Activated effector memory CD4-positive, alpha-beta T cell treated with anti-CD3 and anti-CD28 coated beads, Interleukin-2, amount 50 U/mL, for 16 hours (primary cell): Measurements from ENCODE around the gene FBN3.
"Not testable (repeated sequence)": the region's sequence is repeated elsewhere in the genome, so short reads cannot be mapped to it uniquely, and the experiment has no call there.

ENCODE experiments used
- DNase-seq: peaks from one replicate; pipeline ENCODE4 v3.0.0-alpha.2; 2020

The FBN3 gene

GRCh38 chr19:8046569-8047165, 102.7 kb downstream of the FBN3 start:
- DNase-seq, result no peak

GRCh38 chr19:8045872-8046568, 103.4 kb downstream of the FBN3 start:
- no peak for DNase-seq

GRCh38 chr19:8044018-8044417, 105.4 kb downstream of the FBN3 start:
- no peak for DNase-seq

GRCh38 chr19:8042900-8043299, 106.5 kb downstream of the FBN3 start:
- no peak for DNase-seq

- DNase-seq, result no peak
These were observed 107.9 kb downstream of the FBN3 start for GRCh38 chr19:8041531-8041931.

GRCh38 chr19:8039231-8039630, 110.2 kb downstream of the FBN3 start:
- no peak for DNase-seq

- no peak for DNase-seq
These were observed 110.6 kb downstream of the FBN3 start for GRCh38 chr19:8038815-8039214.

- DNase-seq, result no peak
These were observed 112.8 kb downstream of the FBN3 start for GRCh38 chr19:8036434-8037099.

GRCh38 chr19:8034178-8034525, 115.2 kb downstream of the FBN3 start:
- DNase-seq, result no peak

- DNase-seq, result not testable (repeated sequence)
These were observed 115.9 kb downstream of the FBN3 start for GRCh38 chr19:8033287-8034177.

- DNase-seq, result no peak
These were observed 118.4 kb downstream of the FBN3 start for GRCh38 chr19:8030960-8031359.

GRCh38 chr19:8028951-8029491, 120.4 kb downstream of the FBN3 start:
- no peak for DNase-seq

- DNase-seq, result no peak
These were observed 124.1 kb downstream of the FBN3 start for GRCh38 chr19:8025316-8025715.

GRCh38 chr19:8024256-8024655, 125.1 kb downstream of the FBN3 start:
- not testable (repeated sequence) for DNase-seq

GRCh38 chr19:8023371-8023770, 126.0 kb downstream of the FBN3 start:
- DNase-seq, result no peak

- no peak for DNase-seq
These were observed 127.1 kb downstream of the FBN3 start for GRCh38 chr19:8022275-8022674.

GRCh38 chr19:8021374-8021773, 128.0 kb downstream of the FBN3 start:
- no peak for DNase-seq

GRCh38 chr19:8020681-8021080, 128.7 kb downstream of the FBN3 start:
- DNase-seq, result no peak

- peak; percentile 75 for DNase-seq
These were observed 131.6 kb downstream of the FBN3 start for GRCh38 chr19:8017808-8018207.
